Activated T-helper 17 cell treated with anti-CD3 and anti-CD28 coated beads, Interleukin-2, amount 50 U/mL, for 72 hours (primary cell): ENCODE results near the gene PRR15L. TPM values are rescaled to one million over a fixed set of nuclear protein-coding genes. Genes with fewer than 3 reads are reported as not detected.

Source experiments
- total RNA-seq, 2 donors: library from RNA; stranded (reverse); gene quantifications; one replicate each; pipeline ENCODE4 v1.2.3, GENCODE V29; 2022

Gene PRR15L
- total RNA-seq, 2 donors from 2014 or later = not detected

Other genes with a start within 250 kb of the PRR15L start
- 10 to 100 TPM; 19.9 to 30.5 TPM for gene TBX21, start 224.6 kb downstream of the PRR15L start, total RNA-seq
- gene OSBPL7, start 136.1 kb downstream of the PRR15L start, total RNA-seq = 10 to 100 TPM; 11.6 to 14.4 TPM
- 10 to 100 TPM; 58.0 to 58.8 TPM for gene MRPL10, start 126.3 kb downstream of the PRR15L start, total RNA-seq
- gene LRRC46, start 126.2 kb downstream of the PRR15L start, total RNA-seq = under 1 TPM; 0.58 to 0.61 TPM
- gene SCRN2, start 116.6 kb downstream of the PRR15L start, total RNA-seq = 10 to 100 TPM; 21.2 to 21.8 TPM
- under 1 TPM in 1 of 2 donors, not detected in 1; 0.21 TPM for gene SP6, start 106.7 kb downstream of the PRR15L start, total RNA-seq
- 10 to 100 TPM; 23.7 to 24.2 TPM for gene SP2, start 61.6 kb downstream of the PRR15L start, total RNA-seq
- 10 to 100 TPM; 18.0 to 33.7 TPM for gene PNPO, start 16.3 kb downstream of the PRR15L start, total RNA-seq
- 100 to 1,000 TPM; 139 to 216 TPM for gene CDK5RAP3, start 13.2 kb upstream of the PRR15L start, total RNA-seq
- 1 to 10 TPM; 1.3 to 2.0 TPM for gene COPZ2, start 79.9 kb upstream of the PRR15L start, total RNA-seq
- 10 to 100 TPM; 77.7 to 91.8 TPM for gene NFE2L1, start 90.5 kb upstream of the PRR15L start, total RNA-seq
- gene CBX1, start 143.6 kb upstream of the PRR15L start, total RNA-seq = 10 to 100 TPM; 30.0 to 48.4 TPM
- 10 to 100 TPM; 22.8 to 24.7 TPM for gene SNX11, start 149.9 kb upstream of the PRR15L start, total RNA-seq